HCT116 (cell line): ENCODE data around the gene A3GALT2. TPM values are rescaled to one million over a fixed set of nuclear protein-coding genes. Genes with fewer than 3 reads are reported as not detected.

Experiments
- ATAC-seq: fragments of 200-7000 bp; cut with Tn5 transposase; 2 replicates; pipeline ENCODE4 v1.9.1; 2020; ENCODE audit warnings: mild to moderate bottlenecking, moderate library complexity
- BruUV-seq: library from RNA; stranded (reverse); fragments of 400-500 nt; replicated peaks from 2 replicates; lab custom pipeline; 2021; lab: Mats Ljungman, UMichigan
- CTCF ChIA-PET: fragments of 300-600 bp; sonication (Branson Sonifier 250); formaldehyde crosslinking; loops from one replicate; lab custom pipeline; 2021; ENCODE audit warnings: antibody characterized with exemption; lab: Charles Lee
- POLR2A ChIA-PET: fragments of 300-600, 350-600 bp; sonication (Branson Sonifier 250); formaldehyde crosslinking; loops from one replicate; lab custom pipeline; 2021; ENCODE audit warnings: antibody characterized with exemption; lab: Charles Lee
- RAD21 ChIA-PET, 2 experiments: fragments of 300-600 bp; sonication (Branson Sonifier 250); formaldehyde crosslinking; loops; one replicate each; lab custom pipeline; 2023; ENCODE audit warnings: low total read pairs in 2 of 2; ENCODE audit not compliant: uncharacterized antibody in 2 of 2, unreplicated experiment in 2 of 2, low non-redundant PET in 1 of 2; lab: Charles Lee
- DNase-seq: peaks from one replicate; pipeline ENCODE4 v3.0.0-alpha.2; 2010; ENCODE audit warnings: low read depth, low spot score
- H2AFZ ChIP-seq: fragments of 200-600 bp; shearing (Covaris generic), sonication (generic); 2 replicates; pipeline ENCODE4 v1.6.1; 2017; ENCODE audit warnings: low read depth, mixed run types, mixed read lengths, antibody characterized with exemption, low read length; ENCODE audit not compliant: poor library complexity, severe bottlenecking
- H3K27ac ChIP-seq: 2 replicates; pipeline ENCODE4 v1.5.1; 2012; ENCODE audit warnings: low read depth, low read length
- H3K27me3 ChIP-seq: fragments of 200-600 bp; sonication (generic); 2 replicates; pipeline ENCODE4 v1.6.1; 2016; ENCODE audit warnings: mixed run types, low read length, mixed read lengths; ENCODE audit not compliant: insufficient read depth
- H3K36me3 ChIP-seq, 2 experiments: fragments of 200-500 bp in 1 of 2; fragments of 200-600 bp in 1 of 2; sonication (Bioruptor generic) in 1 of 2; sonication (generic) in 1 of 2; 2 replicates each; pipeline versions ENCODE4 v1.5.1 to v1.6.1; 2014 to 2016; ENCODE audit warnings: low read length in 2 of 2, inconsistent platforms in 1 of 2, mixed read lengths in 1 of 2, mixed run types in 1 of 2; ENCODE audit not compliant: insufficient read depth in 2 of 2, control insufficient read depth in 1 of 2
- H3K4me1 ChIP-seq, 2 experiments: fragments of 200-600 bp in 1 of 2; sonication (generic) in 1 of 2; 2 replicates each; pipeline versions ENCODE4 v1.5.1 to v1.6.1; 2012 to 2017; ENCODE audit warnings: low read length in 2 of 2, inconsistent platforms in 1 of 2, mild to moderate bottlenecking in 1 of 2, mixed read lengths in 1 of 2, mixed run types in 1 of 2, moderate library complexity in 1 of 2; ENCODE audit not compliant: insufficient read depth in 2 of 2, control insufficient read depth in 1 of 2
- H3K4me2 ChIP-seq: fragments of 200-600 bp; sonication (generic); 2 replicates; pipeline ENCODE4 v1.6.1; 2017; ENCODE audit warnings: mixed run types, low read length, mixed read lengths
- H3K4me3 ChIP-seq, 2 experiments: fragments of 200-600 bp in 1 of 2; sonication (generic) in 1 of 2; replicated peaks in 1 of 2; 2 replicates each; pipeline ENCODE4 v1.5.1; 2011 to 2016; ENCODE audit warnings: low read length in 2 of 2, control low read depth in 1 of 2, low read depth in 1 of 2, mild to moderate bottlenecking in 1 of 2, mixed read lengths in 1 of 2, mixed run types in 1 of 2
- H3K79me2 ChIP-seq: fragments of 200-600 bp; sonication (generic); 2 replicates; pipeline ENCODE4 v1.6.1; 2017; ENCODE audit warnings: mild to moderate bottlenecking, mixed run types, low read length, moderate library complexity, mixed read lengths; ENCODE audit not compliant: insufficient read depth
- H3K9ac ChIP-seq: fragments of 200-600 bp; sonication (generic); 2 replicates; pipeline ENCODE4 v1.6.1; 2016; ENCODE audit warnings: low read length, mixed read lengths
- H3K9me2 ChIP-seq: fragments of 200-600 bp; sonication (generic), shearing (Covaris generic); 2 replicates; pipeline ENCODE4 v1.6.1; 2017; ENCODE audit warnings: mixed run types, mild to moderate bottlenecking, moderate library complexity; ENCODE audit not compliant: insufficient read depth
- H3K9me3 ChIP-seq, 2 experiments: fragments of 200-500 bp in 1 of 2; fragments of 200-600 bp in 1 of 2; sonication (Bioruptor generic) in 1 of 2; sonication (generic) in 1 of 2; 2 replicates each; pipeline ENCODE4 v1.6.1; 2014 to 2017; ENCODE audit warnings: low read length in 2 of 2, mixed read lengths in 2 of 2, inconsistent platforms in 1 of 2, low read depth in 1 of 2, mild to moderate bottlenecking in 1 of 2, mixed run types in 1 of 2, moderate library complexity in 1 of 2; ENCODE audit not compliant: control insufficient read depth in 1 of 2, insufficient read depth in 1 of 2
- H4K20me1 ChIP-seq: fragments of 200-600 bp; sonication (generic), shearing (Covaris generic); 2 replicates; pipeline ENCODE4 v1.6.1; 2017; ENCODE audit warnings: mixed run types, mild to moderate bottlenecking, moderate library complexity; ENCODE audit not compliant: insufficient read depth
- ATF3 ChIP-seq: IDR thresholded peaks from 2 replicates; pipeline ENCODE4 v1.6.1; 2012
- CEBPB ChIP-seq: IDR thresholded peaks from 2 replicates; pipeline ENCODE4 v1.6.1; 2012; ENCODE audit warnings: low read depth
- EZH2 ChIP-seq: fragments of 200-600 bp; sonication (generic); IDR thresholded peaks from 2 replicates; pipeline ENCODE4 v1.6.1; 2017; ENCODE audit warnings: antibody characterized with exemption, mixed run types
- EZH2phosphoT487 ChIP-seq: fragments of 200-600 bp; IDR thresholded peaks from 2 replicates; pipeline ENCODE4 v1.6.1; 2018; ENCODE audit warnings: antibody characterized with exemption, borderline replicate concordance
- MAX ChIP-seq: IDR thresholded peaks from 2 replicates; pipeline ENCODE4 v1.6.1; 2012
- POLR2A ChIP-seq: IDR thresholded peaks from 2 replicates; pipeline ENCODE4 v1.7.0; 2011; ENCODE audit warnings: borderline replicate concordance; ENCODE audit not compliant: insufficient read depth, insufficient read length; ENCODE audit errors: extremely low read depth
- POLR2AphosphoS5 ChIP-seq: IDR thresholded peaks from 2 replicates; pipeline ENCODE4 v1.6.1; 2011; ENCODE audit warnings: mild to moderate bottlenecking, low read depth, low read length, moderate library complexity
- RAD21 ChIP-seq: IDR thresholded peaks from 2 replicates; pipeline ENCODE4 v1.6.1; 2012; ENCODE audit warnings: low read depth, mild to moderate bottlenecking
- REST ChIP-seq: IDR thresholded peaks from 2 replicates; pipeline ENCODE4 v1.6.1; 2012; ENCODE audit warnings: low read depth
- SIN3A ChIP-seq: IDR thresholded peaks from 2 replicates; pipeline ENCODE4 v1.6.1; 2012; ENCODE audit warnings: low read depth
- SP1 ChIP-seq: IDR thresholded peaks from 2 replicates; pipeline ENCODE4 v1.6.1; 2012; ENCODE audit warnings: low read depth
- TCF7L2 ChIP-seq: IDR thresholded peaks from 2 replicates; pipeline ENCODE4 v1.7.0; 2011; ENCODE audit warnings: borderline replicate concordance, inconsistent platforms; ENCODE audit not compliant: insufficient read depth, insufficient read length; ENCODE audit errors: extremely low read depth
- YY1 ChIP-seq: IDR thresholded peaks from 2 replicates; pipeline ENCODE4 v1.6.1; 2011; ENCODE audit warnings: low read length, low read depth, moderate library complexity, mild to moderate bottlenecking; ENCODE audit not compliant: insufficient replicate concordance; ENCODE audit errors: extremely low read depth
- ZBTB33 ChIP-seq: IDR thresholded peaks from 2 replicates; pipeline ENCODE4 v1.6.1; 2011; ENCODE audit warnings: mild to moderate bottlenecking, low read length, moderate library complexity; ENCODE audit not compliant: insufficient replicate concordance; ENCODE audit errors: extremely low read depth
- ZFX ChIP-seq: fragments of 450-650 bp; IDR thresholded peaks from 2 replicates; pipeline ENCODE4 v1.6.1; 2017
- ZNF274 ChIP-seq: fragments of 200-500 bp; sonication (Bioruptor generic); IDR thresholded peaks from 2 replicates; pipeline ENCODE4 v1.6.1; 2014; ENCODE audit warnings: mild to moderate bottlenecking, low read depth, low read length, inconsistent platforms
- intact Hi-C: fragments of 100-400 bp; cut with micrococcal nuclease; formaldehyde crosslinking; loops from 2 replicates; pipeline ENCODE4 v1.10.0; 2022
- total RNA-seq: library from RNA; stranded (reverse); gene quantifications from one replicate; pipeline ENCODE4 v1.2.1, GENCODE V29; 2021; ENCODE audit not compliant: unreplicated experiment

The A3GALT2 gene
- total RNA-seq, 1 experiment from 2014 or later, result not detected

- no peak for ATAC-seq
- RAD21 ChIA-PET, result no interaction called here
- no peak overlapping the region for H2AFZ ChIP-seq
- H3K4me2 ChIP-seq, result peak overlapping the region; percentile 90
- intact Hi-C loops, result loop anchor here (10.0 kb wide), 1 partner anchor 222 kb away; no protein-coding TSS in a partner anchor
- H4K20me1 ChIP-seq, result peaks cover 2% of the 10 kb centered on the region; the same call in 1 of the 2 replicates
- CTCF ChIA-PET, result interaction anchor here (1.0 kb wide), 1 partner anchor 286 kb away, joined by 4 read pairs; no protein-coding TSS in a partner anchor
- peaks cover 32 to 35% of the 10 kb centered on the region in 2 experiments for H3K36me3 ChIP-seq
- BruUV-seq, result no TSS peak
- DNase-seq, result no peak
- H3K9me3 ChIP-seq, result no peaks in the 10 kb centered on the region
- H3K27me3 ChIP-seq, result no peaks in the 10 kb centered on the region
- peak overlapping the region; percentile 85 for H3K27ac ChIP-seq
- no peaks in the 10 kb centered on the region for H3K9me2 ChIP-seq
- H3K4me3 ChIP-seq, result peak overlapping the region; percentile 69 to 81
- TF ChIP-seq ZFX (no peak), POLR2A (no peak), YY1 (no peak), SP1 (no peak), RAD21 (no peak), POLR2AphosphoS5 (no peak), EZH2 (no peak), MAX (no peak), EZH2phosphoT487 (no peak), TCF7L2 (no peak), SIN3A (no peak), ZBTB33 (no peak), CEBPB (no peak), ATF3 (no peak), REST (no peak), ZNF274 (no peak)
- TF ChIP-seq, all 23 proteins: peak for 0
- peaks cover 80% of the 10 kb centered on the region for H3K79me2 ChIP-seq
- H3K4me1 ChIP-seq, result peaks cover 25 to 69% of the 10 kb centered on the region in 2 experiments
- POLR2A ChIA-PET, result no interaction called here
- peak overlapping the region; percentile 76 for H3K9ac ChIP-seq
These were observed 25.6 kb upstream of the A3GALT2 start for GRCh38 chr1:33346533-33346926.
